ENCODE measurements around the gene HMGCS1.
"Not testable (repeated sequence)": the region's sequence is repeated elsewhere in the genome, so short reads cannot be mapped to it uniquely, and the experiment has no call there.

Gene HMGCS1

DNA sequence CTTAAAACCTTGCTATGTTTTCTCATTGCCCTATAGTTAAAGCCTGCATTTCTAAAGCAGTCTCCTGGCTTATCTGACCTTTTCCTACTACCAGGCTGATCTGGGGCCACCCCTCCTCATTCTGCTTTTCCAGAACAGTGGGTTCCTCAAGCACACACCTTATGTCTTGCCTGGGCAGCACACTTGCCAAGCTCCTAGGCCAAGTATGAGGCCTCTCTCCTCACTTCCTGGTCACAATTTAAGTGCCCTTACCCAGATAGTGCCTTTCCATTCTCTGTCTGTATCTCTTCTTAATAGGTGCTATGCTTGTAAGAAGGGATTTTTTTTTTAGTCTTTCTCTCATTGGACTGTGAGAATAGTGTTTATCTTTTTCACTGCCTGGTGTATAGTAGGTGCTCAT, 39.7 kb downstream of the HMGCS1 start:
- no peak for DNase-seq

DNA sequence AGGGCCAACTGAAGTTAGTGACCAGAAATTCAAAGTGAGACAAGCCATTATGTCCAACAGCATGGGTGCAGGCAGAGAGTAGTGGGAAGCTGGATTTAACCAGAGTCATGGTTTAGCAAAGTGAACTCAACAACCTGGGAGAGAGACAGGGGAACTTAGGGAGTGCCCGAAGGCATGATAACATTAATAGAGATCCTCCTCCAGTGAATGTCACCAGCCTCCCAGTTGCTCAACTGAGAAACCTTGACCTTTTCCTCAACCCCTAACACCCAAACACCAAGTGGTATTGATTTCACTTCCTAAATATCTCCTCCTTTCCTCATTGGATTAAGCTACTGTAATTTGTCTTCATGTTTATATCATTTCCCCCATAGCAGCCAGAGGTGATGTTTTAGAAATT, 42.6 kb downstream of the HMGCS1 start:
- DNase-seq, result no peak

DNA sequence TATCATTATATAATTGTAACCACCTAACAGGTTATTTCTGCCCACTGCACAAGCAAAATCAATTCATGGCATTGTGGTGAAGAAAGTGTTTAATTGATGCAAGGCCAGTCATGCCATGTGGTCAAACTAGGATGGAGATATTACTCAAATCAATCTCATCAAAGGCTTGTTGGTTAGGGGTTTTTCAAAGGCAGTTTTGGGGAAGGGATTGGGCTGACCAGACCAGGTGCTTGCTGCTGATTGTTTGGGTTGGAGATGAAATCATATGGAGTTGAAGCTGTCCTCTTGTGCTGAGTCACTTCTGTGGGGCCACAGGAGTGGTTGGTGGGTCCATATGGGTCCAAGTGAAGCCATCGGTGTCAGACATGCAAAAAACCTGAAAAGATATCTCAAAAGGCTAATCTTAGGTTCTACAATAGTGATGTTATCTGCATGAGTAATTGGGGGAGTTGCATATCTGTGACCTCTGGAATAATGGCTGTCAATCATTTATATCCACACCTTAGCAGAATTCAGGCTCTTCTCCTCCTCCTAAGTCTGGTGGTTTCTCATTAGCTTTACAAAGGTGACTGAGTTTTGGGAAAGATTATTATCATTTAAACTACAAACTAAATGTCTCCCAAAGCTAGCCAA, 44.9 kb downstream of the HMGCS1 start:
- DNase-seq, result no peak

DNA sequence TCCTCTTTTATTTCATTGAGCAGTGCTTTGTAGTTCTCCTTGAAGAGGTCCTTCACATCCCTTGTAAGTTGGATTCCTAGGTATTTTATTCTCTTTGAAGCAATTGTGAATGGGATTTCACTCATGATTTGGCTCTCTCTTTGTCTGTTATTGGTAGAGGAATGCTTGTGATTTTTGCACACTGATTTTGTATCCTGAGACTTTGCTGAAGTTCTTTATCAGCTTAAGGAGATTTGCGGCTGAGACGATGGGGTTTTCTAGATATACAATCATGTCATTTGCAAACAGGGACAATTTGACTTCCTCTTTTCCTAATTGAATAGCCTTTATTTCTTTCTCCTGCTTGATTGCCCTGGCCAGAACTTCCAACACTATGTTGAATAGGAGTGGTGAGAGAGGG, 50.9 kb downstream of the HMGCS1 start:
- not testable (repeated sequence) for DNase-seq

DNA sequence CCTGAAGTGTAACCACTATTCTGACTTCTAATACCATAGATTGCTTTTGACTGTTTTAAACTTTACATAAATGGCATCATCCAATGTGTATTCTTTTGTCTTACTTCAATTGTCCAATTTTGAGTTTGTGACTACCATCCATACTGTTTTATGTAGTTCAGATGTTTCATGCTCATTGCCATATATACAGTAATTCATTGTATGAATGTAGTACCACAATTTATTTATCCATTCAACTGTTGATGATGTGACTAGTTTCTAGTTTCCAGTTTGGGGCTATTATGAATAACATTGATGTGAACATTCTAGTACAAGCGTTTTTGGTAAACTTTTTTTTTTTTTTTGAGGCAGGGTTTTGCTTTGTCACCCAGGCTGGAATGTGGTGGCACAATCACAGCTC, 55.1 kb downstream of the HMGCS1 start:
- no peak for DNase-seq

DNA sequence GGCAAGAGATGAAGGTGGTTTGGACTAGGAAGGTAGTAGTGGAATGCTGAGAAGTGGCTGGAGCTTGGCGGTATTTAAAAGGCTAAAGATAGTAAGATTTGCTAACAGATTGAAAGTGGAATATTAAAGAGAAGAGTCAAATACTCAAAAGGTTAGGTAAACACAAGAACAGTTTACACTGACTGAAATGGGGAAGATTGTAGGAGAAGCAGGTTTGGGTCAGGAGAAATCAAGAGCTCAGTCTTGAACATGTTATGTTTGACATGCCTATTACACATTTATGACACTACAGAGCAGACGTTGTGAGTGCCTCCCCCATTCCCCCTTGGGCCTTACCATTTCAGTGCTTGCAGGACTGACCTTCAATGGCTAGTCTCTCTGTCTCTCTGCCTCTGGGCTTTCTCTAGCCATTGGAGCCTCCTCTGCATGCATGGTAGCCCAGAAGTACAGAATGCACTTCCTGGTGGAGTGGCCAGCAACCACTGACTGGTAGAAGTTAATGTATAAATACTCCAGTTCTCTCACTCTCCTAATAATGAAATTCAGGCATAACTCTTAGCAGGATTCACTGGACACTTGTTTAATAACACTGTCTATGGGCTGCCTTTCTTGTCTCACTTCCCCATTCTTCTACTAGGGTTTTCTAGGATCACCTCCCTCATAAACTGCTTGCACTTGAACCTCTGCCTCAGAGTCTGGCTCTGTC, 56.8 kb downstream of the HMGCS1 start:
- DNase-seq, result no peak

DNA sequence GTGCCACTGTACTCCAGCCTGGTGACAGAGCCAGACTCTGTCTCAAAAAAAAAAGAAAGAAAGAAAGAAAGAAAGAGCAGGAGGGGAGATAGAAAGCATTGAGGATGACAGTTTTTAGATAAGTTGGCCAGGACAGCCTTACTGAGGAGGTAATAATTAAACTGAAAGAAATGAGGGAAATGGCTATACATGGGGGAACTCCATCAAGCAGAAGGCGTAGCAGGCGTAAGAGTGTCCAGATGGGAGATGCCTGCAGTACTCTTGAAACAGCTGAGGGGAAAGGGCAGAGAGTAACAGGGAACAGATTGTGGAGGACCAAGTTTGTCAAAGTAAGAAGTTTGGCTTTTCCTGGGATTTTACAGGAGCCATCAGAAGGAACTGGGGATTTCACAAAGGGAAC, 57.5 kb downstream of the HMGCS1 start:
- DNase-seq, result no peak

DNA sequence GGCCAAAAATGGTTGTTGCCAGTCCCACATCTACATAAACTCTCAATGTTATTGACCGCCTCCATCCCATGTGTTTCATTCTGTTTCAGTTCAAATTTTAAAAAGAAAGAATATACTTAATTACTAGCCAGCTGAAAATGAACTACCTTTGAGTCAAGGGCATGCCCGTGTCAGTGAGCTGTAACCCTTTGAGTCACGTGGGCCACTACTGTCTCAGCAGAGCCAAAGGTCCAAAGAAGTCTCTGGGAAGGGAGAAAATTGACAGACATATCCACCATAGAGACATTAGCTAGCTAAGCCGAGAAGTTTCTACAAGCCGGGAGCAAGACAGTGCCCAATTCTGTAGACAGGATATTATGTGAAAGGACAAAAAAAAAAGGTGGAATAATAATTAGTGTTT, 61.5 kb downstream of the HMGCS1 start:
- no peak for DNase-seq

DNA sequence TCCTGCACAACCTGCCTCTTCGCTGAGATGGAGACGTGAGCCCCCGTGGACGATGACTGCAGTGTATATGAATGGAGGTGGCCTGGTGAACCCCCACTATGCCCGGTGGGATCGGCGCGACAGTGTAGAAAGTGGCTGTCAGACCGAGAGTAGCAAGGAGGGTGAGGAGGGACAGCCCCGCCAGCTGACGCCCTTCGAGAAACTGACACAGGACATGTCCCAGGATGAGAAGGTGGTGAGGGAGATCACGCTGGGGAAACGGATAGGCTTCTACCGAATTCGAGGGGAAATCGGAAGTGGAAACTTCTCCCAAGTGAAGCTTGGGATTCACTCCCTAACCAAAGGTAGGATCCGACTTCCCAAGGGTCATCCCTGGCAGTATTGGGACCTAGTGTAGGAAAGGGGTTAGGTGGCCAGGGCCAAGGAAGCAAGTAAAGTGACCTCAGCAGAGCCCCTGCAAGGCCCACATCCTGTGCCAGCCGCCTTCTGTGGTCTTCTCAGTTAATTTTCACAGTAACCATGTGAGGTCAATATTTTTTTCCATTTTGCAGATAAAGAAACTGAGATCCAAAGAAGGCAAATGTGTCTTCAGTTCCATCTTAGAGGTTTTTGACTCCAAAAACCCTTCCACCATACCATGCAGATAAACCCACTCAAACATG, 67.4 kb downstream of the HMGCS1 start:
- DNase-seq, result peak; percentile 8

DNA sequence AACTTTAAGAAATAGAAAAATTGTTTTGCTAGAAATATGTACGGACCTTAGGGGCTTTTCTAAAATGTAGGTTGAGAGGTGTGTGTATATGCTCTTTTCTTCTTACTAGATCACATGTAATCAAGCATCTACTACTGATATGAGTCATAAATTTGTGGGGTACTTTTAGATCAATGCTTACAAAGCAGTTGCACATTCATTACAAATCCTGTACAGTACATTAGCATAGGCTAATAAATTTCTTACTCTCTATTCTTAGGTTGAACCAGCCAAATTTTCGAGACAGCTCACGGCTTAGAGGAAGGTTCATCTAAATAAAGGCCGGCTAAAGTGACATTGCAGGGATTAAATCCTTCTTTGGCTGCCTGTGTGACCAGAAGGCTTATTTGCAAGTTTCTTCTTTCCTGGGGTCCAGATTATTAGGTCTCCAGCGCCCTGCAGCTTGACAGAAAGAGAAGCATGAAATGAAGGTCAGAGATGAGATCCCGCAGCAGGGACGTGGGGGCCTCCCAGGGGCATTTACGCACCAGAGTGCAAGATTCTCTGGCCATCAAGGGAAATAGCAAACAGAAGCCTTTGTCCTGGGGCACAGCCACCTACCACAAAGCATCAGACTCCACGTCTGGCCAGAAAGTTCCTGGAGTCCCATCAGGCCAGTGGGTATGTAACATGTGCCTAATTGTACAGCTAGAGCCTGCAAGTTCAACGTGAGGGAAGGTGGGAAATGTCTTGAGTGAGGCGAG, 68.2 kb downstream of the HMGCS1 start:
- no peak for DNase-seq

DNA sequence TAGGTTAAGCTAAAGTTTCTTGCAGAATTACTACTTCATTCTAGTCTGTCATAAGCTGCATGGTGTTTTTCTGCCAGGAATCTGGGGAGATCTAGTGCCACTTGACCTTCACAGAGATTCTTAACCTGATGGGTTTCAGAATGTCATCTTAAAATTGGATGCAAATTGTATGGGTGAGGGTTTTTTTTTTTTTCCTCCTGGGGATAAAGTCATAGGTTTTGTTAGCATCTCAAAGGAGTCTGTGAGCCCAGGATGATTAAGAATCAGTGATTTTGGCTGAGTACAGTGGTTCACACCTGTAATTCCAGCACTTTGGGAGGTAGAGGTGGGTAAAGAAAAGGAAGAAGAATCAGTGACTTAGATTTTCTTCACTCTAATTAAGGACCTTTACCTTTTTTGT, 69.9 kb downstream of the HMGCS1 start:
- DNase-seq, result no peak

DNA sequence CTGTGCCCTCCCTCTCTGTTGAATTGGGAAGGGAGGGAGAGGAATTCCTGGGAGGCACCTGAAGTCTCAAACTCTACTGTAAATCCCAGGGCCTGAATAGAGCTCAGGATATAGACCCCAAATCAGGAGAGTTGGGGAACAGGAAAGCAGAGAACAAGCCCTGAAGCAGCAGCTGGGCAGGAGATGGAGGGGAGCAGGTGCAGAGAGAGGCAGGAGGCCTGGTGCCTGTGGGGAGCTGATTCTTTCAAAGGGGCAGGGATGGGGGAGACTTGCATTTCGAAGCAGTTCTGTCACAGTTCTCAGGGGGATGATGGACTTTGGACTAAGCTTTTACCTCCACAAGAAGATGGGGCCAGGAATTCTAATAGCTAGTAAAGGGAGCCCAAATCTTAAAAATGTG, 71.0 kb downstream of the HMGCS1 start:
- DNase-seq, result no peak

Data from stimulated activated CD4-positive, alpha-beta T cell treated with anti-CD3 and anti-CD28 coated beads, Interleukin-15, amount 100 ng/mL, for 24 hours (primary cell).